GM12878 (cell line): ENCODE data around the gene CACNA1A. TPM values are rescaled to one million over a fixed set of nuclear protein-coding genes. Genes with fewer than 3 reads are reported as not detected.

ENCODE experiments used
- ATAC-seq: fragments of 200-7000 bp; cut with Tn5 transposase; 3 replicates; pipeline ENCODE4 v1.9.1; 2020; ENCODE audit warnings: mild to moderate bottlenecking, moderate library complexity
- BruUV-seq: library from RNA; stranded (reverse); fragments of 400-500 nt; replicated peaks from 2 replicates; lab custom pipeline; 2021; lab: Mats Ljungman, UMichigan
- CTCF ChIA-PET: fragments of 300-600 bp; sonication (Branson Sonifier 250); formaldehyde crosslinking; extraction: SDS; loops from one replicate; lab custom pipeline; 2021; ENCODE audit warnings: inconsistent platforms; lab: Yijun Ruan, JAX
- POLR2A ChIA-PET: fragments of 350-600 bp; formaldehyde crosslinking; extraction: SDS; loops from one replicate; lab custom pipeline; 2021; ENCODE audit warnings: inconsistent platforms; lab: Charles Lee
- RAD21 ChIA-PET: fragments of 300-600 bp; sonication (Branson Sonifier 250); formaldehyde crosslinking; loops from one replicate; lab custom pipeline; 2023; ENCODE audit warnings: antibody characterized with exemption; ENCODE audit not compliant: unreplicated experiment; lab: Charles Lee
- SMC1A ChIA-PET: fragments of 300-600 bp; sonication (Branson Sonifier 250); formaldehyde crosslinking; loops from one replicate; lab custom pipeline; 2023; ENCODE audit not compliant: unreplicated experiment, uncharacterized antibody; lab: Charles Lee
- DNase-seq: peaks from one replicate; pipeline ENCODE4 v3.0.0-alpha.2; 2011; ENCODE audit warnings: low read depth, low spot score
- FAIRE-seq: peaks from 3 replicates; lab custom pipeline; 2011; peaks lifted over from hg19 to GRCh38; lab: Jason Lieb, UNC
- H2AFZ ChIP-seq: 2 replicates; pipeline ENCODE4 v1.6.0; 2011; ENCODE audit warnings: low read depth, low read length, control low read depth; ENCODE audit not compliant: control insufficient read depth
- H3K27ac ChIP-seq: 2 replicates; pipeline ENCODE4 v1.5.1; 2011; ENCODE audit warnings: control low read depth; ENCODE audit not compliant: control insufficient read depth, insufficient read depth
- H3K27me3 ChIP-seq, 2 experiments: replicated peaks in 1 of 2; 2 replicates each; pipeline versions ENCODE4 v1.6.0 to v1.6.1; 2011; ENCODE audit warnings: low read length in 1 of 2; ENCODE audit not compliant: control insufficient read depth in 2 of 2, insufficient read depth in 2 of 2
- H3K36me3 ChIP-seq, 2 experiments: 2 replicates each; pipeline ENCODE4 v1.5.1; 2011; ENCODE audit warnings: low read length in 1 of 2; ENCODE audit not compliant: control insufficient read depth in 2 of 2, insufficient read depth in 2 of 2
- H3K4me1 ChIP-seq: 2 replicates; pipeline ENCODE4 v1.6.1; 2011; ENCODE audit warnings: mild to moderate bottlenecking, low read length, moderate library complexity, mixed read lengths; ENCODE audit not compliant: control insufficient read depth, insufficient read depth
- H3K4me2 ChIP-seq: 2 replicates; pipeline ENCODE4 v1.6.0; 2011; ENCODE audit warnings: control low read depth; ENCODE audit not compliant: control insufficient read depth, insufficient read depth
- H3K4me3 ChIP-seq: fragments of 200-600 bp; sonication (generic); 2 replicates; pipeline ENCODE4 v1.5.1; 2016
- H3K79me2 ChIP-seq: 2 replicates; pipeline ENCODE4 v1.6.0; 2011; ENCODE audit warnings: low read length; ENCODE audit not compliant: control insufficient read depth, insufficient read depth
- H3K9ac ChIP-seq: 2 replicates; pipeline ENCODE4 v1.8.0; 2011; ENCODE audit warnings: low read length, control low read depth, mixed read lengths; ENCODE audit not compliant: control insufficient read depth, insufficient read depth
- H3K9me3 ChIP-seq: replicated peaks from 3 replicates; pipeline ENCODE4 v1.5.1; 2011; ENCODE audit warnings: mild to moderate bottlenecking, low read length; ENCODE audit not compliant: control insufficient read depth, insufficient read depth
- H4K20me1 ChIP-seq: 2 replicates; pipeline ENCODE4 v1.6.0; 2011; ENCODE audit not compliant: control insufficient read depth, insufficient read depth
- BACH1 ChIP-seq: fragments of 450-650 bp; IDR thresholded peaks from 2 replicates; pipeline ENCODE4 v1.6.1; 2017; ENCODE audit warnings: mild to moderate bottlenecking, borderline replicate concordance
- BHLHE40 ChIP-seq, 2 experiments: fragments of 450-650 bp in 1 of 2; IDR thresholded peaks; 2 replicates each; pipeline ENCODE4 v1.6.1; 2011 to 2017; ENCODE audit warnings: low read depth in 2 of 2, borderline replicate concordance in 1 of 2, improper control_type of control experiment in 1 of 2, low read length in 1 of 2, mild to moderate bottlenecking in 1 of 2
- BMI1 ChIP-seq: fragments of 450-650 bp; IDR thresholded peaks from 2 replicates; pipeline ENCODE4 v1.6.1; 2016; ENCODE audit warnings: mild to moderate bottlenecking, moderate library complexity, borderline replicate concordance
- CBFB ChIP-seq: IDR thresholded peaks from 2 replicates; pipeline ENCODE4 v1.6.1; 2016; ENCODE audit warnings: antibody characterized with exemption, low read depth
- FOXM1 ChIP-seq: IDR thresholded peaks from 2 replicates; pipeline ENCODE4 v1.6.1; 2012; ENCODE audit warnings: low read depth, mild to moderate bottlenecking, inconsistent platforms, low read length, moderate library complexity
- HDAC6 ChIP-seq: fragments of 200-600 bp; sonication (generic); IDR thresholded peaks from one replicate; pipeline ENCODE4 v1.8.0; 2017; ENCODE audit warnings: antibody characterized with exemption; ENCODE audit not compliant: unreplicated experiment
- IKZF2 ChIP-seq, 2 experiments: fragments of 450-650 bp; IDR thresholded peaks; 2 replicates each; pipeline ENCODE4 v1.6.1; 2017; ENCODE audit warnings: mild to moderate bottlenecking in 2 of 2, moderate library complexity in 2 of 2
- JUND ChIP-seq: IDR thresholded peaks from 2 replicates; pipeline ENCODE4 v1.6.1; 2012; ENCODE audit warnings: low read depth, mild to moderate bottlenecking, low read length, improper control_type of control experiment, moderate library complexity
- KLF5 ChIP-seq: fragments of 450-650 bp; IDR thresholded peaks from 2 replicates; pipeline ENCODE4 v1.6.1; 2014; ENCODE audit warnings: mild to moderate bottlenecking; ENCODE audit not compliant: partially characterized antibody
- NR2C1 ChIP-seq: fragments of 450-650 bp; IDR thresholded peaks from 2 replicates; pipeline ENCODE4 v1.6.1; 2017; ENCODE audit warnings: antibody characterized with exemption, mild to moderate bottlenecking, moderate library complexity
- RAD21 ChIP-seq: IDR thresholded peaks from 2 replicates; pipeline ENCODE4 v1.6.1; 2011; ENCODE audit warnings: mild to moderate bottlenecking, low read depth, low read length, moderate library complexity; ENCODE audit not compliant: insufficient read depth
- RFX5 ChIP-seq: IDR thresholded peaks from 2 replicates; pipeline ENCODE4 v1.6.1; 2011; ENCODE audit warnings: low read depth, low read length, improper control_type of control experiment
- SMARCA5 ChIP-seq: fragments of 450-650 bp; IDR thresholded peaks from 2 replicates; pipeline ENCODE4 v1.6.1; 2017; ENCODE audit warnings: mild to moderate bottlenecking
- SMC3 ChIP-seq: IDR thresholded peaks from 2 replicates; pipeline ENCODE4 v1.6.1; 2011; ENCODE audit warnings: low read length, improper control_type of control experiment, borderline replicate concordance
- SREBF2 ChIP-seq: IDR thresholded peaks from 2 replicates; pipeline ENCODE4 v1.6.1; 2012; ENCODE audit warnings: mild to moderate bottlenecking, low read length
- TAF1 ChIP-seq: IDR thresholded peaks from 2 replicates; pipeline ENCODE4 v1.6.1; 2011; ENCODE audit warnings: mild to moderate bottlenecking, low read depth, low read length, borderline replicate concordance
- YY1 ChIP-seq: IDR thresholded peaks from 2 replicates; pipeline ENCODE4 v1.6.1; 2011; ENCODE audit warnings: low read depth, mild to moderate bottlenecking, low read length
- ZBED1 ChIP-seq: IDR thresholded peaks from 2 replicates; pipeline ENCODE4 v1.6.1; 2016; ENCODE audit warnings: borderline replicate concordance
- ZNF274 ChIP-seq: IDR thresholded peaks from one replicate; pipeline ENCODE4 v1.8.0; 2011; ENCODE audit not compliant: insufficient read length, insufficient read depth
- ZNF622 ChIP-seq: fragments of 450-650 bp; IDR thresholded peaks from 2 replicates; pipeline ENCODE4 v1.6.1; 2017; ENCODE audit warnings: mild to moderate bottlenecking, inconsistent platforms
- WGBS: methylation state at CpG from one replicate; pipeline ENCODE4 v1.1.6; 2016; ENCODE audit warnings: low lambda C conversion rate; ENCODE audit not compliant: insufficient replicate concordance, insufficient coverage; ENCODE audit errors: missing lambda C conversion rate; 5-methylcytosine and 5-hydroxymethylcytosine counted together
- in situ Hi-C: fragments of 300-500 bp; cut with MboI; formaldehyde crosslinking; loops from 9 replicates; pipeline ENCODE4 v1.14.3; 2018; ENCODE audit warnings: mixed read lengths
- intact Hi-C: fragments of 100-400 bp; cut with micrococcal nuclease; formaldehyde crosslinking; loops from one replicate; pipeline ENCODE4 v1.14.2; 2022; ENCODE audit not compliant: unreplicated experiment
- polyA plus RNA-seq, 11 experiments: library from polyadenylated mRNA; depleted of rRNA in 4 of 11; unstranded in 6 of 11; stranded (reverse) in 5 of 11; fragments of >200 nt; fragmentation: Nextera tagmentation in 4 of 11; fragmentation: Illumina TruSeq in 1 of 11; extraction: Ambion mirVana in 4 of 11; extraction: Trizol in 1 of 11; gene quantifications; 1 replicate in 1 of 11; 2 replicates in 10 of 11; pipeline versions ENCODE4 v1.2.1 to v1.2.3, GENCODE V29; 2011 to 2016; ENCODE audit warnings: inconsistent platforms in 2 of 11, missing spikeins in 2 of 11, low read depth in 1 of 11
- total RNA-seq, 4 experiments: library from RNA; depleted of rRNA in 3 of 4; stranded (reverse); fragments of >200 nt in 3 of 4; fragmentation: Illumina TruSeq in 1 of 4; extraction: Trizol in 1 of 4; gene quantifications; 2 replicates each; pipeline versions ENCODE4 v1.2.1 to v1.2.3, GENCODE V29; 2013 to 2021
- TF ChIP-seq, protein P1 (sequence below): fragments of 450-650 bp; IDR thresholded peaks from 2 replicates; pipeline ENCODE4 v1.6.1; 2017; ENCODE audit warnings: borderline replicate concordance
- TF ChIP-seq, protein P2 (sequence below): fragments of 450-650 bp; IDR thresholded peaks from 2 replicates; pipeline ENCODE4 v1.6.1; 2016; ENCODE audit warnings: mild to moderate bottlenecking

Gene CACNA1A
- total and polyA plus RNA-seq, 10 of the 15 experiments (the other 5 are each of a cell fraction or from before 2014, with no cell fraction given): 1.1 to 4.4 (median 2.5) TPM

- in situ Hi-C loops: no loop called here
- BruUV-seq: no TSS peak
Measured at GRCh38 chr19:13238891-13239534, 267.3 kb downstream of the CACNA1A start.

GRCh38 chr19:13234518-13234917 is 271.8 kb downstream of the CACNA1A start:
- FAIRE-seq (no peak), ATAC-seq (peak; percentile 78), DNase-seq (no peak)
- 2% methylated on average over 13 of the region's 13 CpGs for WGBS
- ChIA-PET SMC1A (interaction anchor here (0.7 kb wide), 1 partner anchor 131 kb away, joined by 3 read pairs; no protein-coding TSS in a partner anchor), POLR2A (interaction anchor here (0.7 kb wide), 1 partner anchor 54 kb away, joined by 3 read pairs; no protein-coding TSS in a partner anchor), CTCF (interaction anchor here (1.2 kb wide), 1 partner anchor 21 kb away, joined by 3 read pairs; no protein-coding TSS in a partner anchor), RAD21 (interaction anchor here (0.8 kb wide), 1 partner anchor 39 kb away, joined by 3 read pairs; no protein-coding TSS in a partner anchor)
- H3K79me2 ChIP-seq: no peaks in the 10 kb centered on the region
- intact Hi-C loops (no loop called here), in situ Hi-C loops (no loop called here)
- peaks cover 9% of the 10 kb centered on the region; the same call in 1 of the 3 replicates for H3K9me3 ChIP-seq
- H4K20me1 ChIP-seq: no peaks in the 10 kb centered on the region
- no peak overlapping the region; the same call in 1 of the 2 replicates for H3K27ac ChIP-seq
- no peaks in the 10 kb centered on the region for H3K27me3 ChIP-seq
- peak overlapping the region; percentile 66 for H3K4me2 ChIP-seq
- no peak overlapping the region for H3K4me3 ChIP-seq
- BruUV-seq: no TSS peak
- H3K4me1 ChIP-seq: peaks cover 8% of the 10 kb centered on the region
- H3K36me3 ChIP-seq: no peaks in the 10 kb centered on the region
- no peak overlapping the region for H3K9ac ChIP-seq
- H2AFZ ChIP-seq: peak overlapping the region; percentile 88
- no peak for TF ChIP-seq CBFB
- no peak for TF ChIP-seq TAF1
- 0 out of 2 replicates have a peak, but pooled peaks have one; percentile 36 for TF ChIP-seq SMARCA5
- no peak for TF ChIP-seq FOXM1
- TF ChIP-seq HDAC6: no peak
- no peak for TF ChIP-seq NR2C1
- TF ChIP-seq, protein P1, sequence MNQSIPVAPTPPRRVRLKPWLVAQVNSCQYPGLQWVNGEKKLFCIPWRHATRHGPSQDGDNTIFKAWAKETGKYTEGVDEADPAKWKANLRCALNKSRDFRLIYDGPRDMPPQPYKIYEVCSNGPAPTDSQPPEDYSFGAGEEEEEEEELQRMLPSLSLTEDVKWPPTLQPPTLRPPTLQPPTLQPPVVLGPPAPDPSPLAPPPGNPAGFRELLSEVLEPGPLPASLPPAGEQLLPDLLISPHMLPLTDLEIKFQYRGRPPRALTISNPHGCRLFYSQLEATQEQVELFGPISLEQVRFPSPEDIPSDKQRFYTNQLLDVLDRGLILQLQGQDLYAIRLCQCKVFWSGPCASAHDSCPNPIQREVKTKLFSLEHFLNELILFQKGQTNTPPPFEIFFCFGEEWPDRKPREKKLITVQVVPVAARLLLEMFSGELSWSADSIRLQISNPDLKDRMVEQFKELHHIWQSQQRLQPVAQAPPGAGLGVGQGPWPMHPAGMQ: no peak
- no peak for TF ChIP-seq ZBED1
- TF ChIP-seq SMC3: peak; percentile 25; the same call in 1 of the 2 replicates
- TF ChIP-seq, protein P2, sequence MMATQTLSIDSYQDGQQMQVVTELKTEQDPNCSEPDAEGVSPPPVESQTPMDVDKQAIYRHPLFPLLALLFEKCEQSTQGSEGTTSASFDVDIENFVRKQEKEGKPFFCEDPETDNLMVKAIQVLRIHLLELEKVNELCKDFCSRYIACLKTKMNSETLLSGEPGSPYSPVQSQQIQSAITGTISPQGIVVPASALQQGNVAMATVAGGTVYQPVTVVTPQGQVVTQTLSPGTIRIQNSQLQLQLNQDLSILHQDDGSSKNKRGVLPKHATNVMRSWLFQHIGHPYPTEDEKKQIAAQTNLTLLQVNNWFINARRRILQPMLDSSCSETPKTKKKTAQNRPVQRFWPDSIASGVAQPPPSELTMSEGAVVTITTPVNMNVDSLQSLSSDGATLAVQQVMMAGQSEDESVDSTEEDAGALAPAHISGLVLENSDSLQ: no peak
- TF ChIP-seq RAD21: 0 out of 2 replicates have a peak, but pooled peaks have one; percentile 24
- TF ChIP-seq YY1: 0 out of 2 replicates have a peak, but pooled peaks have one; percentile 18

More at GRCh38 chr19:13238891-13239534, 267.3 kb downstream of the CACNA1A start:
- ChIA-PET RAD21 (no interaction called here), POLR2A (no interaction called here), CTCF (no interaction called here), SMC1A (no interaction called here)
- no peaks in the 10 kb centered on the region for H3K36me3 ChIP-seq
- FAIRE-seq (no peak), ATAC-seq (no peak), DNase-seq (no peak)
- no peak overlapping the region for H2AFZ ChIP-seq
- intact Hi-C loops: no loop called here
- WGBS: 58% methylated on average over 13 of the region's 13 CpGs
- H3K9ac ChIP-seq: no peak overlapping the region
- peaks cover 8% of the 10 kb centered on the region for H3K4me1 ChIP-seq
- no peaks in the 10 kb centered on the region; a peak in 1 of 4 replicates for H3K27me3 ChIP-seq
- no peaks in the 10 kb centered on the region for H4K20me1 ChIP-seq
- peaks cover 9% of the 10 kb centered on the region; the same call in 1 of the 3 replicates for H3K9me3 ChIP-seq
- no peak overlapping the region for H3K27ac ChIP-seq
- H3K4me3 ChIP-seq: no peak overlapping the region
- no peaks in the 10 kb centered on the region for H3K79me2 ChIP-seq
- TF ChIP-seq RFX5: no peak
- no peak for TF ChIP-seq BHLHE40 (IDR thresholded peaks at IDR 0.05; ENCODE audit: borderline replicate concordance in 1 of 2, low read depth in 2 of 2, low read length in 1 of 2)
- no peak for TF ChIP-seq IKZF2 (IDR thresholded peaks at IDR 0.05)
- no peak for TF ChIP-seq BACH1
- no peak for TF ChIP-seq KLF5
- no peak for TF ChIP-seq JUND
- TF ChIP-seq BMI1: no peak
- TF ChIP-seq ZNF622: no peak
- TF ChIP-seq SREBF2: no peak
- no peak for TF ChIP-seq ZNF274
- H3K4me2 ChIP-seq: no peak overlapping the region
